Measurements from ENCODE around the gene MS4A10. TPM values are rescaled to one million over a fixed set of nuclear protein-coding genes. Genes with fewer than 3 reads are reported as not detected.

MS4A10 gene
- total RNA-seq, 1 donor from 2014 or later: not detected

GRCh38 chr11:60786811-60787567 is 1.9 kb downstream of the MS4A10 start:
- DNase-seq (ENCODE audit: low spot score): no peak

- no peak for DNase-seq (ENCODE audit: low spot score)
Measured at GRCh38 chr11:60788401-60789125, 3.4 kb downstream of the MS4A10 start.

DNA sequence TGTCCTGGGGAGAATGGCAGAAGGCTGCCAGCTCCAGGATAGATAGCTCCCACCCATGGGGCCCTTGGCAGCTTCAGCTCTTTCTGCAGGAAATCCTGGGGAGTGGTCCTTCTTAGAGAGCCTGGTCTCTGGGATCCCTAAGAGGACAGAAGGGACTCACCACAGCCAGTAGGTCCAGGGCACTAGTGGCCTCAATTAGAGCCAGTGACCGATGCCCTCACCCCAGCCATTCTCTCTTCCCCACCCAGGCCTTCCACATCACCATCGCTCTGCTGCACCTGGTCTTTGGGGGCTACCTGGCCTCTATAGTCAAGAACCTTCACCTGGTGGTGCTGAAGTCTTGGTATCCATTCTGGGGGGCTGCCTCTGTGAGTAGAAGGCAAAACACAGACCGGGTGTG is 5.6 kb downstream of the MS4A10 start:
- no peak for DNase-seq (ENCODE audit: low spot score)

GRCh38 chr11:60791153-60791933 is 6.2 kb downstream of the MS4A10 start:
- DNase-seq (ENCODE audit: low spot score): no peak

DNA sequence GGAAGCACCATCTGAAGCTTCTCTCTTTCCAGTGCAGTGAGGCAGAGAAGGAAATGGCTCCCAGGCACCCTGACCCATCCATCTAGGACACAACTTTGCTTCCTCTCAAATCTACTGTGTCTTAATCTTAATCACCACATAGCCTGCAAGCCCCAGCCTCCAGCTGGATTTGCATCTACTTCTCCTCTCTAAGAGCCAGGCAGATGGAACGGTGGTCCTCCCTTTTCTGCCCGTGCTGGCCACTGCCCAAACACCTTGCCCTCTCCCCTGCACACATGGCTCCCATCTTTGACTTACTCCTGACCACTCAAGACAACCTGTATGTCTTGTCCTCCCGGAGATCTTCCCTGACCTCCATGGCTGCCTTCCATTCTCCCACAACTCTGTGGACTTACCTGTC is 7.4 kb downstream of the MS4A10 start:
- DNase-seq (ENCODE audit: low spot score): no peak

DNA sequence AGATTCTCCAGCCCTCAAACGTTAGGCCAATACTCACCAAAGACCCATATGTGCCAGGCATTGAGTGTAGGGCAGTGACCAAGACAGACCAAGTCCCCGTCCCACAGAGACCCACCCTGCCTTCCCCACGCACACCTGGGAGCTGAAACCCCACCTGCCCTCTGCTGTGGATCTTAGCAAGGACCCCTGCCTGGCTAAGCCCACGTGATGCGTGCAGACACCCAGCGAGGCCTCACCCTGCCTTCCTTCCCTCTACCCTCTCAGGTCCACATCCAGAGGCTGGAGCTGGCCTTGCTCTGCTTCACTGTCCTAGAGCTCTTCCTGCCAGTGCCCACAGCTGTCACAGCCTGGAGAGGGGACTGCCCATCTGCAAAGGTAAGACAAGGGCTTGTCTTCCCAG is 10.2 kb downstream of the MS4A10 start:
- DNase-seq (ENCODE audit: low spot score): no peak

- no peak for DNase-seq (ENCODE audit: low spot score)
Measured at GRCh38 chr11:60797846-60798630, 12.9 kb downstream of the MS4A10 start.

- DNase-seq (ENCODE audit: low spot score): no peak
Measured at GRCh38 chr11:60798631-60799030, 13.5 kb downstream of the MS4A10 start.

DNA sequence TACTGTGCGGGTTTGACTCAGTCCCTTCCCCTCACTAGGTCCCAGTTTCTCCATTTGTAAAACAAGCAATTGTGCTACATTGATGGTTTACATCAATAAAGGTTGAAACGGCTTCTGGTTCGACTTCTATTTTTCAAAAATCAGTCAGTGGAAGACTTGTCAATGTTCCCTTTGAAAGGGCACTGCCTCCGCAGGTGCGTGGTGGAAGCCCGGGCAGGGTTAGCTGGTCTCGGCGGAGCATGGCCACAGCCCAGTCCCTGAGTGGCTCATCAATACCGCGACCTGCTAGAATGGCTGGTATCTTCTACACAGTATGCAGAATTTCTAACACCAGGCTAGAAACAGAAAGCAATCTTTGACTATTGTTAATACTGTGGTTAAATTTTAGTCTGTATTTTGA is 16.1 kb downstream of the MS4A10 start:
- no peak for DNase-seq (ENCODE audit: low spot score)

DNA sequence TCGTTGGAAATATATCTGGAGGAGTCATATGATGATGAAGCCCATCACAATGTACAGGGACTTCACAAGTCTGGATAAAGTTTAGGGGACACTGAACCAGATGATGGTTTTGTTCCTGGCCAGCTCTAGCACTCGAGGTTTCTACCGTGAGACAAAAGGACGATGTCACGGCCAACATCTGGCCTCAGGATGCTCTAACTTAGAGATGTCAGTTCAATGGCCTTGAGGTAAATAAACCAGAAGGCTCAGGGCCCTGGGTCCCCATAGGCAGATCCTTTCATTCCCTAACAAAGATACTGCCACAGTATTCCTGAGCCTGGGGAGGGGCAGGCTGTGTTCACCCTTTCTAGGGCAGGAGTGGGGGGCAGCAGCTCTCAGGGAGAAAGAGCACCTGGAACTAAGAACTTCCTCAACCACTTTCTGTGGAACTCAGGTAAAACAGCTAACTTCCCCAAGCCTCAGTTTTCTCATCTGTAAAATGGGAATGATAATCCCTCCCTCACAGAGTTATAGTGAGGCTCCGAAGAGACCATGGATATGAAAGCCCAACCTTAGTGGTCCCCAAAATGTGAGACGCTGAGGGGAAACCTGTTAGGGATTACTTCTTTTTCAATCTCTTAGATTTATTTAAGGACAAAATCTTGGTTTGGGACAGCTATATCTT is 18.3 kb downstream of the MS4A10 start:
- DNase-seq (ENCODE audit: low spot score): no peak

DNA sequence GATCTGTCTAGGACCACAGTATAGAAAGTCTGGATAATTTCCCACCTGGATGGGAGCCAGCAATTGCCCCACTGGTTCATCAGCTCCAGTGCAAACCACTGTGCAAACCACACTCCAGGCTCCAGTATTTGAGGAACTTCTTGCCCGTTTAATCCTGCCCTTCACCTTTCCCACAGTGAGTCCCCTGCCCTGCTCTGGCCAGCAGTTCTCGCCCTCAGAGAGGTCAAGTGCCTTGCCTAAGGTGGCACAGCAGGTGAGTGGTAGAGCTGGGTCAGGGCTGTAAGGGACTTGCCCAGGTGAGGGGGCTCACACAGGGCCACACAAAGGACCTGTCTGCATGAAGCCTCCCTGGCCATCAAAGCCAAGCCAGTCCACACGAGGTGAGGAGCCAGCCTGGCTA is 24.1 kb downstream of the MS4A10 start:
- DNase-seq (ENCODE audit: low spot score): no peak

DNA sequence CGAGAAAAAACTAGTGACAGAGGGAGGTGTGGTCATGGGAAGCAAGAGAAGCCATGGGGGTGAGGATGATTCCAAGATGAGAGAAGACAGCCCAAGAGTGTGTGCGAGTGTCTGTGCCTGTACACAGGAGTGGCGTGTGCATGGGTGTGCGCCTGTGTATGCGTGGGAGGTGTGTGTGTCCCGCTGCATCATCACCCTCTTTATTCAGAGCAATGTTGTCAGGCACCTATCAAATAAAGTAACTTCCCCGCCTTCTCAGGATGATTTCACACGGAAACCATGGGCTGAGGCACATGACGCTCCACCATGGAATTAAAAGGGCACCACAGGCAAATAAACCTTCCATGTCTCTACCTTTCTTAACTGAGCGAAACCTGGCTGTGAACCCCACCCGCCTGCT is 24.6 kb downstream of the MS4A10 start:
- DNase-seq (ENCODE audit: low spot score): no peak

DNA sequence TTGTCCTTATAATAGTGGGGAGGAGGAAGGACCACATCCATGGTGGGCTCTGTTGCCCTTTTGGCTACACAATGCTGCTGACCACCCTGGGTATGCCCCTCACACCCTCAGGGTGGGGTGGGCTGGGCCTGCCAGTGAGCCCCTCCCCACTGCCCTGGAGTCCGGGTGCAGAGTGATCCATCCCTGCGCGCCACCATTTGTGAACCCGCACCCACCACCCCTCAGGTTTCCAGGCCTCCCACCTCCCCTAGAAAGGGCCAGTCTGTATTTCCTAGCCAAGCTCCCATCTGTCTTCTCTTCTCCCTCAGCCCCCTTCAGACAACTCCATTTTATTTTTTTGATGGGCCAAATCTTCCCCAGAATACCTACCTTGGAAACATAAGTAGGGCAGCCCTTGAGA is 25.0 kb downstream of the MS4A10 start:
- DNase-seq (ENCODE audit: low spot score): no peak

- DNase-seq (ENCODE audit: low spot score): no peak
Measured at GRCh38 chr11:60810569-60810968, 25.4 kb downstream of the MS4A10 start.

DNA sequence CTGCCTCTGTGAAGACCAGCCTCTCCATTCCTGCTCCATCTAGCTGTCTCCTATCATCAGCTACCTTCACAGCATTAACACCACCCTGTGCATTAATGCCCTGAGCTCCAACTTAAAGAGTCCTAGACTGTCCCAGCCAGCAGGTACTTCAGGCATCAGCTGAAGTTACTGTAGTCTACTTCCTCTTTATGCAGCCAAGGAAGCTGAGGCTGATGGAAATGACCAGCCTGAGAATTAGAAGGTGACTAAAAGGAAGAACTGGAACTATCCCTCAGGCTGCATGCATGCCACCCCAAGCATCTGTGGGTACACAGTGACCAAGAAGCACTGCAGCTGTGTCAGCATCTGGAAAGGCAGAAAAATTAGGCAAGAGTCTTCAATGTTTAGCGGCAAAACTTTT is 28.2 kb downstream of the MS4A10 start:
- DNase-seq (ENCODE audit: low spot score): no peak

- no peak for DNase-seq (ENCODE audit: low spot score)
Measured at GRCh38 chr11:60814112-60814511, 29.0 kb downstream of the MS4A10 start.

DNA sequence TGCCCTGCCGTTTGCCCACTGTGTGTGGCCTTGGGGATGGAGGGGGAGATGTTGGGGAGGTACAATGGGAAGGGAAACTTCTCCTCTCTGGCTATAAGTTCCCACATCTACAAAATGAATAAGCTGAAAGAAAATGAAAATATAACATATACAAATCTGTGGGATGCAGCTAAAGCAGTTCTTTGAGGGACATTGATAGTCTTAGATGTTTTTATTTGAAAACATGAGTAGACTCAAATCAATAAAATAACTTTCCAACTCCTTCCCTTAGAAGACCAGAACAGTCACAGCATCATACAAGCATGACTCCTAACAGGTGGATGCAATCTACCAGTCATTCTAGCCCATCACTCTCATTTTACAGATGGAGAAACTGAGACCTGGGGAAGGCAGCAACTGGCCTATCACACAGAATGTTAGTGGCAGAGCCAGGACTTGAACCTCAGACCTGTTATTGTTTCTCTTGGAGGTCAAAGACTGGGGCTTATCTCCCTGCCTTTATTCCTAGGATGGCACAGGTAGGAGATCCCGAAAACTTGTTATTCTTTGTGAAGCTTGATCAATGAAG is 31.5 kb downstream of the MS4A10 start:
- no peak for DNase-seq (ENCODE audit: low spot score)

GRCh38 chr11:60818057-60818456 is 32.9 kb downstream of the MS4A10 start:
- no peak for DNase-seq (ENCODE audit: low spot score)

GRCh38 chr11:60821827-60822599 is 36.9 kb downstream of the MS4A10 start:
- no peak for DNase-seq (ENCODE audit: low spot score)

Measured in mesenteric fat pad (tissue), 1 donor.